ENCODE results near the gene PSORS1C2. TPM values are rescaled to one million over a fixed set of nuclear protein-coding genes. Genes with fewer than 3 reads are reported as not detected.

PSORS1C2 gene
- total and polyA plus RNA-seq, 3 donors from 2014 or later = not detected

DNA sequence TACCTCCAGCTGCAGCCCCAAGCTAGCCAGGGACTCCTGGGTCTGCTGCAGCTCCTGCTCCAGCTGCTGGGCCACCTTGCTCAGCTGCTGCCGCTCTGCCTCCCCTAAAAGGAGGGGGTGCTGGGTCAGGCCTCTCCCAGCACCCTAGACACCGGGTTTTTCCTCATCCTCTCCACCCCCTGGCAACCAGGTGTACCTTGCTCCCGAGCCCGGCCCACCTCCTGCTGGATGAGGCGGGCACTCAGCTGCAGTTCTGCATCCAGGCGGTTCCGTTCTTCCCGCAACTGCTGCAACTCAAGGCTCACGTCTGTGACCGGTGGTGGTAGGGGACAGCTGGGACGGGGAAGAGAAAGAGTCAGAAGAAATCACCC lies 6.1 kb upstream of the PSORS1C2 start:
- Histone ChIP-seq H3K4me1 (no peaks in the 10 kb centered on the region), H3K36me3 (ENCODE audit: low read depth, missing control alignments) (no peaks in the 10 kb centered on the region), H3K4me3 (no peak overlapping the region), H3K27me3 (no peaks in the 10 kb centered on the region), H3K9me3 (no peaks in the 10 kb centered on the region), H3K27ac (no peak overlapping the region)
- 76 to 87% methylated on average over 11 of the region's 11 CpGs for WGBS, 2 donors
- intact Hi-C loops (cut with DNase I; ENCODE audit: low total_unique reads) = loop anchor here (10.0 kb wide), 1 partner anchor 220 kb away; no protein-coding TSS in a partner anchor
- no peak for TF ChIP-seq POLR2A (IDR thresholded peaks at IDR 0.05)
- DNase-seq = no peak

DNA sequence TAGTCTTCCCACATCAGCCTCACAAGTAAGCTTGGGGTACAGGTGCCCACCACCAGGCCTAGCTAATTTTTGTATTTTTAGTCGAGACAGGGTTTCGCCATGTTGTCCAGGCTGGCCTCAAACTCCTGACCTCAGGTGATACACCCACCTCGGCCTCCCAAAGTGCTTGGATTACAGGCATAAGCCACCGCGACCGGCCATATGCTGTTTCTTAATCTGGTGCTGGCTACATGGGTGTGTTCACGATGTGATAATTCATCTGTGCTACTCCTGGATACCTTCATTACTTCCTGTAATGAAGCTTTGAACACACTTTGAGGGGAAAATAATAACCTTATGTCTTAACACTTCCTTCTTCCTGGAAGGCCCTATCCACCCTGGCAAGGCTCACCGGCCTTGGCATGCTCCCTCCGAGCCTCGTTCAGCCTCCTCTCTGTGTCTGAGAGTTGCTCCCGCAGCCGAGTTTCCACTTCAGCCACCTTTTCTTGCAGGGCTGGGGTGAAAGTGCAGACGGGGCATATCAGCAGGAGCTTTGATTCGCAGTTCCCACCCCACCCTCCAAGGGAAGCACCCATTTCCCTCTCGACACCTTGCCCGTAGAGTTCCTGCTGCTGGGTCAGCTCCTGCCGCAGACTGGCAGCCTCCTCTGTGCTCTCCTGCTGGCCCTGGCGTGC lies 5.6 kb upstream of the PSORS1C2 start:
- Histone ChIP-seq H3K27ac (no peak overlapping the region), H3K36me3 (ENCODE audit: low read depth, missing control alignments) (no peaks in the 10 kb centered on the region), H3K27me3 (no peaks in the 10 kb centered on the region), H3K9me3 (no peaks in the 10 kb centered on the region), H3K4me1 (no peaks in the 10 kb centered on the region), H3K4me3 (no peak overlapping the region)
- no peak for TF ChIP-seq POLR2A (IDR thresholded peaks at IDR 0.05)
- TF ChIP-seq, protein P1, sequence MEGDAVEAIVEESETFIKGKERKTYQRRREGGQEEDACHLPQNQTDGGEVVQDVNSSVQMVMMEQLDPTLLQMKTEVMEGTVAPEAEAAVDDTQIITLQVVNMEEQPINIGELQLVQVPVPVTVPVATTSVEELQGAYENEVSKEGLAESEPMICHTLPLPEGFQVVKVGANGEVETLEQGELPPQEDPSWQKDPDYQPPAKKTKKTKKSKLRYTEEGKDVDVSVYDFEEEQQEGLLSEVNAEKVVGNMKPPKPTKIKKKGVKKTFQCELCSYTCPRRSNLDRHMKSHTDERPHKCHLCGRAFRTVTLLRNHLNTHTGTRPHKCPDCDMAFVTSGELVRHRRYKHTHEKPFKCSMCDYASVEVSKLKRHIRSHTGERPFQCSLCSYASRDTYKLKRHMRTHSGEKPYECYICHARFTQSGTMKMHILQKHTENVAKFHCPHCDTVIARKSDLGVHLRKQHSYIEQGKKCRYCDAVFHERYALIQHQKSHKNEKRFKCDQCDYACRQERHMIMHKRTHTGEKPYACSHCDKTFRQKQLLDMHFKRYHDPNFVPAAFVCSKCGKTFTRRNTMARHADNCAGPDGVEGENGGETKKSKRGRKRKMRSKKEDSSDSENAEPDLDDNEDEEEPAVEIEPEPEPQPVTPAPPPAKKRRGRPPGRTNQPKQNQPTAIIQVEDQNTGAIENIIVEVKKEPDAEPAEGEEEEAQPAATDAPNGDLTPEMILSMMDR (IDR thresholded peaks at IDR 0.05) = no peak
- intact Hi-C loops (cut with DNase I; ENCODE audit: low total_unique reads) = loop anchor here (10.0 kb wide), 1 partner anchor 220 kb away; no protein-coding TSS in a partner anchor
- DNase-seq = no peak
- WGBS, 2 donors = 84 to 87% methylated on average over 14 to 18 of the region's 18 CpGs

DNA sequence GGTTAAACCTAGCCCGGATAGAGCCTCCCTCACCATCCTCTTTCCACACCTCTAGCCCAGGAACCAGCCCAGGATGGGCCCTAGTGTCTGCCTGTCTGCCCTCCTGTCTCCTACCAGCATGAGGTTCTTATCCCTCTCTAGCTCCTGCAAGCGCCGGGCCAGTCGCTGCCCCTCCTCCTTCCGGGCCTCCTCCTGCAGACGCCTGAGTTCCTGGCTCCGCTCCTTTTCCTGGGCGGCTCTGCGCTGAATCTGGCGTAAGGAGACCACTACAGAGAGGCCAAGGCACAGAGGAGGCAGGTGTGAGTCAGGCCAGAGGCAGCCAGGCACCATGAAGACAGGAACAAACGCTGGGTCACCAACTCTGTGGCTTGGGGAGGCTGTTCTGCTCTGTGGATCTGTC lies 4.3 kb upstream of the PSORS1C2 start:
- TF ChIP-seq POLR2A (IDR thresholded peaks at IDR 0.05) = no peak
- TF ChIP-seq, protein P1 (IDR thresholded peaks at IDR 0.05) = no peak
- Histone ChIP-seq H3K4me3 (no peak overlapping the region), H3K36me3 (ENCODE audit: low read depth, missing control alignments) (no peaks in the 10 kb centered on the region), H3K4me1 (no peaks in the 10 kb centered on the region), H3K27me3 (no peaks in the 10 kb centered on the region), H3K9me3 (no peaks in the 10 kb centered on the region), H3K27ac (peak overlapping the region in 1 of 2 donors; percentile 15)
- intact Hi-C loops (cut with DNase I; ENCODE audit: low total_unique reads) = loop anchor here (10.0 kb wide), 1 partner anchor 222 kb away; no protein-coding TSS in a partner anchor
- WGBS, 2 donors = 47 to 66% methylated on average over 11 of the region's 11 CpGs
- peak; percentile 46 for DNase-seq

DNA sequence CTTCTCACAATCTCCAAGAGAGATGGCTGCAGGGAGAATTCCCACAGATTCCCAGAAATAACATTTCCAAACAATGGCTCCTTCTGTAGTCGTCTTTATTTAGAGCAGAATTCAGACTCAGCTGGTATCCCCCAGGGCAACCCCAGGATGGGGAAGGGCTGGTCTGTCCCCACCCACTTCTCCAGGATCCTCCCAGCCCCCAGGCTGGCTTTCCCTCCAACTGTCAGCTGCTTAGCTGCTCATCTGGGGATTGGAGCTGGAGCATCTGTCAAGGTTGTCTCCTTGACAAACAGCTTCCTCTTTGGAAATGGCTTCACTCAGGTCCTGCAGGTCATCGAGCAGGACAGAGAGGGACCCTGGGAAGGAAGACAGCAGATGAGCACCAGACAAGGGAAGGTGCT lies 3.5 kb upstream of the PSORS1C2 start:
- Histone ChIP-seq H3K9me3 (no peaks in the 10 kb centered on the region), H3K4me3 (no peak overlapping the region), H3K27ac (no peak overlapping the region), H3K4me1 (no peaks in the 10 kb centered on the region), H3K36me3 (ENCODE audit: low read depth, missing control alignments) (no peaks in the 10 kb centered on the region), H3K27me3 (no peaks in the 10 kb centered on the region)
- TF ChIP-seq, protein P1 (IDR thresholded peaks at IDR 0.05) = no peak
- no peak for TF ChIP-seq POLR2A (IDR thresholded peaks at IDR 0.05)
- intact Hi-C loops (cut with DNase I; ENCODE audit: low total_unique reads) = loop anchor here (10.0 kb wide), 1 partner anchor 222 kb away; no protein-coding TSS in a partner anchor
- 69 to 71% methylated on average over 2 of the region's 2 CpGs for WGBS, 2 donors
- no peak for DNase-seq

DNA sequence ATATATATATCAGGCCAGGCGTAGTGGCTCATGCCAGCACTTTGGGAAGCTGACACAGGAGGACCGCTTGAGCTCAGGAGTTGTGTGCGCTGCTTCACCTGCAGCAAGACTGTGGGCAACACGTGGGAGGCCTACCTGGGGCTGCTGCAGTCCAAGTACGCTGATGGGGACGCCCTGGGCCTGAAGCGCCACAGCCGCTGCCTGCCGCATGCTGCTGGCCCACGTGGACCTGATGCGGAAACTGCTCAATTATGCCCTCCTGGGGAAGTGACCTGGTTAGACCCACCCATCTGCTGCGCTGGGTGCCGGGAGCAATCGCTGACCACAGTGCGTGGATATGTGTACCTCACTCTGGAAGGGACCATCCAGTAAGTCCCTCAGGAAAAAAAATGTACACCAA lies 1.8 kb upstream of the PSORS1C2 start:
- TF ChIP-seq, protein P1 (IDR thresholded peaks at IDR 0.05) = no peak
- no peak for TF ChIP-seq POLR2A (IDR thresholded peaks at IDR 0.05)
- Histone ChIP-seq H3K27me3 (no peaks in the 10 kb centered on the region), H3K4me3 (no peak overlapping the region), H3K36me3 (ENCODE audit: low read depth, missing control alignments) (no peaks in the 10 kb centered on the region), H3K4me1 (no peaks in the 10 kb centered on the region), H3K9me3 (no peaks in the 10 kb centered on the region), H3K27ac (no peak overlapping the region)
- 85 to 88% methylated on average over 10 to 15 of the region's 15 CpGs for WGBS, 2 donors
- no peak for DNase-seq
- intact Hi-C loops (cut with DNase I; ENCODE audit: low total_unique reads) = loop anchor here (10.0 kb wide), 1 partner anchor 224 kb away; no protein-coding TSS in a partner anchor

All from testis (tissue), 3 donors.